ENCODE results near the gene SP6. TPM values are rescaled to one million over a fixed set of nuclear protein-coding genes. Genes with fewer than 3 reads are reported as not detected.

The SP6 gene
- total and polyA plus RNA-seq, 2 of the 8 experiments (the other 6 are each of a cell fraction or from before 2014, with no cell fraction given) = 1.2 to 1.5 TPM

DNA sequence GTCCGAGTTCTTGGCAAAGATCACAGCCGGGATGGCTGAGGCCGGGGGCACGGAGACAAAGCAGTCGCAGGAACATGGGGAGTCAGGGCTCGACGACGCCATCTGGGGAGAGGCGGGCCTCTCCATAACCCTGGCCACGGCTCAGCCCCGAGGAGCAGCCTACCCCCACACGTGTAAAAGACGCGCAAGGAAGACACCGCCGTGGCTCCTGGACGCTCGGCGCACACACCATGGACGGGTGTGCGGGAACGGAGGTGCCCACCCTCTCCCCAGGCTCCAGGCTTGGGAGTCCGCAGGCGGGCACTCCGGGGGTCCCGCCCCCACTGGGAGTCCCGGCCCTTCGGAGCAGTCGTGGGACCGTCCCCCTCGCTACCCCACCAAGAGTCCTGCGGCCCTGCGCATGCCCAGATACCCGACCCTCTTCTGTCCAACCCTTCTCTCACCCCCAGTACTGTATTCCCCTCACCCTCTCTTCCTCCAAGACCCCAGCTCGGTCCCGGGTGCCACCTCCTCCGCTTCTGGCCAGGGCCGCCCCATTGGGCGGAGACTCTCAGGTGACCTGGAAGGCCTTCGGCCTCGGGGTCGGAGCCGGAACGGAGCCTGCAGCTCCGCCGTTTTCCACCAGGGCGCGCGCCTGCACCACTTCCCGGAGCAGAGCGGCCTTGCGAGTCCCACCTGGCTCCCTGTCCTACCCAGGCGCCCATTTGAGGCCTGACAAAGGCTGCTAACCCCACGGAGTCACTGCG, 10.0 kb downstream of the SP6 start, which contains the start of gene SCRN2 (continued):
- TF ChIP-seq, protein P1, sequence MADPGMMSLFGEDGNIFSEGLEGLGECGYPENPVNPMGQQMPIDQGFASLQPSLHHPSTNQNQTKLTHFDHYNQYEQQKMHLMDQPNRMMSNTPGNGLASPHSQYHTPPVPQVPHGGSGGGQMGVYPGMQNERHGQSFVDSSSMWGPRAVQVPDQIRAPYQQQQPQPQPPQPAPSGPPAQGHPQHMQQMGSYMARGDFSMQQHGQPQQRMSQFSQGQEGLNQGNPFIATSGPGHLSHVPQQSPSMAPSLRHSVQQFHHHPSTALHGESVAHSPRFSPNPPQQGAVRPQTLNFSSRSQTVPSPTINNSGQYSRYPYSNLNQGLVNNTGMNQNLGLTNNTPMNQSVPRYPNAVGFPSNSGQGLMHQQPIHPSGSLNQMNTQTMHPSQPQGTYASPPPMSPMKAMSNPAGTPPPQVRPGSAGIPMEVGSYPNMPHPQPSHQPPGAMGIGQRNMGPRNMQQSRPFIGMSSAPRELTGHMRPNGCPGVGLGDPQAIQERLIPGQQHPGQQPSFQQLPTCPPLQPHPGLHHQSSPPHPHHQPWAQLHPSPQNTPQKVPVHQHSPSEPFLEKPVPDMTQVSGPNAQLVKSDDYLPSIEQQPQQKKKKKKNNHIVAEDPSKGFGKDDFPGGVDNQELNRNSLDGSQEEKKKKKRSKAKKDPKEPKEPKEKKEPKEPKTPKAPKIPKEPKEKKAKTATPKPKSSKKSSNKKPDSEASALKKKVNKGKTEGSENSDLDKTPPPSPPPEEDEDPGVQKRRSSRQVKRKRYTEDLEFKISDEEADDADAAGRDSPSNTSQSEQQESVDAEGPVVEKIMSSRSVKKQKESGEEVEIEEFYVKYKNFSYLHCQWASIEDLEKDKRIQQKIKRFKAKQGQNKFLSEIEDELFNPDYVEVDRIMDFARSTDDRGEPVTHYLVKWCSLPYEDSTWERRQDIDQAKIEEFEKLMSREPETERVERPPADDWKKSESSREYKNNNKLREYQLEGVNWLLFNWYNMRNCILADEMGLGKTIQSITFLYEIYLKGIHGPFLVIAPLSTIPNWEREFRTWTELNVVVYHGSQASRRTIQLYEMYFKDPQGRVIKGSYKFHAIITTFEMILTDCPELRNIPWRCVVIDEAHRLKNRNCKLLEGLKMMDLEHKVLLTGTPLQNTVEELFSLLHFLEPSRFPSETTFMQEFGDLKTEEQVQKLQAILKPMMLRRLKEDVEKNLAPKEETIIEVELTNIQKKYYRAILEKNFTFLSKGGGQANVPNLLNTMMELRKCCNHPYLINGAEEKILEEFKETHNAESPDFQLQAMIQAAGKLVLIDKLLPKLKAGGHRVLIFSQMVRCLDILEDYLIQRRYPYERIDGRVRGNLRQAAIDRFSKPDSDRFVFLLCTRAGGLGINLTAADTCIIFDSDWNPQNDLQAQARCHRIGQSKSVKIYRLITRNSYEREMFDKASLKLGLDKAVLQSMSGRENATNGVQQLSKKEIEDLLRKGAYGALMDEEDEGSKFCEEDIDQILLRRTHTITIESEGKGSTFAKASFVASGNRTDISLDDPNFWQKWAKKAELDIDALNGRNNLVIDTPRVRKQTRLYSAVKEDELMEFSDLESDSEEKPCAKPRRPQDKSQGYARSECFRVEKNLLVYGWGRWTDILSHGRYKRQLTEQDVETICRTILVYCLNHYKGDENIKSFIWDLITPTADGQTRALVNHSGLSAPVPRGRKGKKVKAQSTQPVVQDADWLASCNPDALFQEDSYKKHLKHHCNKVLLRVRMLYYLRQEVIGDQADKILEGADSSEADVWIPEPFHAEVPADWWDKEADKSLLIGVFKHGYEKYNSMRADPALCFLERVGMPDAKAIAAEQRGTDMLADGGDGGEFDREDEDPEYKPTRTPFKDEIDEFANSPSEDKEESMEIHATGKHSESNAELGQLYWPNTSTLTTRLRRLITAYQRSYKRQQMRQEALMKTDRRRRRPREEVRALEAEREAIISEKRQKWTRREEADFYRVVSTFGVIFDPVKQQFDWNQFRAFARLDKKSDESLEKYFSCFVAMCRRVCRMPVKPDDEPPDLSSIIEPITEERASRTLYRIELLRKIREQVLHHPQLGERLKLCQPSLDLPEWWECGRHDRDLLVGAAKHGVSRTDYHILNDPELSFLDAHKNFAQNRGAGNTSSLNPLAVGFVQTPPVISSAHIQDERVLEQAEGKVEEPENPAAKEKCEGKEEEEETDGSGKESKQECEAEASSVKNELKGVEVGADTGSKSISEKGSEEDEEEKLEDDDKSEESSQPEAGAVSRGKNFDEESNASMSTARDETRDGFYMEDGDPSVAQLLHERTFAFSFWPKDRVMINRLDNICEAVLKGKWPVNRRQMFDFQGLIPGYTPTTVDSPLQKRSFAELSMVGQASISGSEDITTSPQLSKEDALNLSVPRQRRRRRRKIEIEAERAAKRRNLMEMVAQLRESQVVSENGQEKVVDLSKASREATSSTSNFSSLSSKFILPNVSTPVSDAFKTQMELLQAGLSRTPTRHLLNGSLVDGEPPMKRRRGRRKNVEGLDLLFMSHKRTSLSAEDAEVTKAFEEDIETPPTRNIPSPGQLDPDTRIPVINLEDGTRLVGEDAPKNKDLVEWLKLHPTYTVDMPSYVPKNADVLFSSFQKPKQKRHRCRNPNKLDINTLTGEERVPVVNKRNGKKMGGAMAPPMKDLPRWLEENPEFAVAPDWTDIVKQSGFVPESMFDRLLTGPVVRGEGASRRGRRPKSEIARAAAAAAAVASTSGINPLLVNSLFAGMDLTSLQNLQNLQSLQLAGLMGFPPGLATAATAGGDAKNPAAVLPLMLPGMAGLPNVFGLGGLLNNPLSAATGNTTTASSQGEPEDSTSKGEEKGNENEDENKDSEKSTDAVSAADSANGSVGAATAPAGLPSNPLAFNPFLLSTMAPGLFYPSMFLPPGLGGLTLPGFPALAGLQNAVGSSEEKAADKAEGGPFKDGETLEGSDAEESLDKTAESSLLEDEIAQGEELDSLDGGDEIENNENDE (IDR thresholded peaks at IDR 0.05; ENCODE audit: insufficient replicate concordance, low read length) = no peak
- TF ChIP-seq YY1 (IDR thresholded peaks at IDR 0.05; ENCODE audit: low read depth, low read length) (peak; percentile 37; the same call in 1 of the 2 replicates), KDM4A (IDR thresholded peaks at IDR 0.05; ENCODE audit: low read depth, low read length, severe bottlenecking) (peak; percentile 89), BRCA1 (IDR thresholded peaks at IDR 0.05; ENCODE audit: low read depth, low read length) (no peak), POLR2A (IDR thresholded peaks at IDR 0.05; ENCODE audit: control extremely low read depth in 1 of 2, low read depth in 2 of 2, low read length in 2 of 2) (no peak), JUND (IDR thresholded peaks at IDR 0.05; ENCODE audit: low read length) (0 out of 2 replicates have a peak, but pooled peaks have one; percentile 50), POLR2AphosphoS5 (IDR thresholded peaks at IDR 0.05; ENCODE audit: low read depth, low read length) (no peak), RFX5 (IDR thresholded peaks at IDR 0.05; ENCODE audit: borderline replicate concordance, low read depth, low read length) (0 out of 2 replicates have a peak, but pooled peaks have one; percentile 16)

Measured in H1 (cell line).